ENCODE data around the gene USP3.

GRCh38 chr15:63509056-63509954, 4.9 kb downstream of the USP3 start:
- TF ChIP-seq CTCF (IDR thresholded peaks at IDR 0.05) (no peak), SMC3 (IDR thresholded peaks at IDR 0.05; ENCODE audit: low read depth, low read length) (no peak), RAD21 (IDR thresholded peaks at IDR 0.05; ENCODE audit: low read length) (no peak), YY1 (IDR thresholded peaks at IDR 0.05; ENCODE audit: low read depth) (no peak), EP300 (IDR thresholded peaks at IDR 0.05; ENCODE audit: borderline replicate concordance in 1 of 2, low read depth in 1 of 2, low read length in 1 of 2) (no peak), ELF1 (IDR thresholded peaks at IDR 0.05) (no peak), MEF2A (IDR thresholded peaks at IDR 0.05; ENCODE audit: borderline replicate concordance, low read depth) (no peak), ZBTB33 (IDR thresholded peaks at IDR 0.05; ENCODE audit: borderline replicate concordance, low read depth) (no peak), TEAD4 (IDR thresholded peaks at IDR 0.05; ENCODE audit: borderline replicate concordance, insufficient read depth) (no peak; the same call in 1 of the 2 replicates)

All from SK-N-SH (cell line).